KMS-11 (cell line): ENCODE measurements around the gene EIF3K.

ENCODE experiments used
- H2AFZ ChIP-seq: fragments of 200-600 bp; sonication (generic); 2 replicates; pipeline ENCODE4 v1.6.1; 2016; ENCODE audit warnings: antibody characterized with exemption, mixed run types, low read depth
- H3K27ac ChIP-seq: fragments of 200-600 bp; sonication (generic); 2 replicates; pipeline ENCODE4 v1.6.1; 2016; ENCODE audit warnings: mild to moderate bottlenecking, mixed run types
- H3K27me3 ChIP-seq: fragments of 200-600 bp; sonication (generic); 2 replicates; pipeline ENCODE4 v1.6.1; 2017; ENCODE audit warnings: mild to moderate bottlenecking, low read depth, mixed run types, moderate library complexity; ENCODE audit not compliant: insufficient read depth
- H3K36me3 ChIP-seq: fragments of 200-600 bp; sonication (generic); 2 replicates; pipeline ENCODE4 v1.6.1; 2017; ENCODE audit warnings: mild to moderate bottlenecking, mixed run types; ENCODE audit not compliant: insufficient read depth
- H3K4me1 ChIP-seq: fragments of 200-600 bp; sonication (generic); 2 replicates; pipeline ENCODE4 v1.6.1; 2016; ENCODE audit warnings: mild to moderate bottlenecking, low read depth, mixed run types; ENCODE audit not compliant: poor library complexity, severe bottlenecking
- H3K4me2 ChIP-seq: fragments of 200-600 bp; sonication (generic); 2 replicates; pipeline ENCODE4 v1.7.0; 2016; ENCODE audit warnings: mild to moderate bottlenecking, mixed run types
- H3K4me3 ChIP-seq: fragments of 200-600 bp; sonication (generic); IDR thresholded peaks from 2 replicates; pipeline ENCODE4 v1.6.1; 2017; ENCODE audit warnings: low read depth, low read length, mixed read lengths; ENCODE audit not compliant: insufficient read depth
- H3K79me2 ChIP-seq: fragments of 200-600 bp; sonication (generic); 2 replicates; pipeline ENCODE4 v1.6.1; 2016; ENCODE audit warnings: low read depth, mixed run types; ENCODE audit not compliant: insufficient read depth
- H3K9ac ChIP-seq: fragments of 200-600 bp; sonication (generic); 2 replicates; pipeline ENCODE4 v1.6.1; 2016; ENCODE audit warnings: mild to moderate bottlenecking, mixed run types
- H4K20me1 ChIP-seq: fragments of 200-600 bp; sonication (generic); 2 replicates; pipeline ENCODE4 v1.6.1; 2016; ENCODE audit warnings: mild to moderate bottlenecking, mixed run types; ENCODE audit not compliant: insufficient read depth
- TF ChIP-seq, protein P1 (sequence below): fragments of 200-600 bp; sonication (generic); conservative IDR thresholded peaks from 2 replicates; pipeline ENCODE4 v1.6.1; 2017; ENCODE audit warnings: low read depth, mild to moderate bottlenecking, antibody characterized with exemption, low read length, moderate library complexity, mixed read lengths

EIF3K gene

DNA sequence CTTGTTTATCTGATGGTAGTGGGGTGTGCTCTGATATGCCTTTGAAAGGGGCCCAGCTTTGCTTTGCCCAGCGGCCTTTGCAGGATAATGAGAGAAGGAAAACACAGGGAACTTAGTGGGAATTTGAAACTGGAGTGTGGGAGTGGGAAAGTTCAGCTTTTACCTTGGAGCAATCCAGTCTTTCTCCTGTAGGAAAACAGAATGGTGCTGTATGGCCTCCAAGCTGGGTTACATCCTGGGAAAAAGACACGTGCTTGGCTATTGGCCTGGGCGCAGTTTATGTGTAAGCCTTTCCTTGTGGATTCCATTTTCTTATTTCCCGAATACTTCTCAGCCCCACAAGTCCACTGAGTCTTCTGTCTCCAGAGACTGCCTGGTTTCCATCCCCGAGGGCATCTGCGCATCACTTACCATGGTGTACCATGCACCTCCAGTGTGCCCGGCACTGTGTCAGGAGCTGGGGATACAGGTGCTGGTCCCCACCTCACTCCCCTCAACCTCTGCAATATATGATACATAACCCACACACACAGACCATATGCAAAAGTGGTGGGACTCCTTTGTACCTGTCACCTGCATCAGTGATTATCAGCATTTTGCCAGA, 60.0 kb downstream of the EIF3K start:
- Histone ChIP-seq H3K79me2 (peaks cover 68% of the 10 kb centered on the region), H2AFZ (no peak overlapping the region), H3K4me1 (peaks cover 54% of the 10 kb centered on the region), H4K20me1 (no peaks in the 10 kb centered on the region), H3K9ac (no peak overlapping the region), H3K4me3 (no peak overlapping the region), H3K4me2 (no peak overlapping the region), H3K27ac (no peak overlapping the region), H3K36me3 (no peaks in the 10 kb centered on the region), H3K27me3 (no peaks in the 10 kb centered on the region)
- TF ChIP-seq, protein P1, sequence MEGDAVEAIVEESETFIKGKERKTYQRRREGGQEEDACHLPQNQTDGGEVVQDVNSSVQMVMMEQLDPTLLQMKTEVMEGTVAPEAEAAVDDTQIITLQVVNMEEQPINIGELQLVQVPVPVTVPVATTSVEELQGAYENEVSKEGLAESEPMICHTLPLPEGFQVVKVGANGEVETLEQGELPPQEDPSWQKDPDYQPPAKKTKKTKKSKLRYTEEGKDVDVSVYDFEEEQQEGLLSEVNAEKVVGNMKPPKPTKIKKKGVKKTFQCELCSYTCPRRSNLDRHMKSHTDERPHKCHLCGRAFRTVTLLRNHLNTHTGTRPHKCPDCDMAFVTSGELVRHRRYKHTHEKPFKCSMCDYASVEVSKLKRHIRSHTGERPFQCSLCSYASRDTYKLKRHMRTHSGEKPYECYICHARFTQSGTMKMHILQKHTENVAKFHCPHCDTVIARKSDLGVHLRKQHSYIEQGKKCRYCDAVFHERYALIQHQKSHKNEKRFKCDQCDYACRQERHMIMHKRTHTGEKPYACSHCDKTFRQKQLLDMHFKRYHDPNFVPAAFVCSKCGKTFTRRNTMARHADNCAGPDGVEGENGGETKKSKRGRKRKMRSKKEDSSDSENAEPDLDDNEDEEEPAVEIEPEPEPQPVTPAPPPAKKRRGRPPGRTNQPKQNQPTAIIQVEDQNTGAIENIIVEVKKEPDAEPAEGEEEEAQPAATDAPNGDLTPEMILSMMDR: no peak

DNA sequence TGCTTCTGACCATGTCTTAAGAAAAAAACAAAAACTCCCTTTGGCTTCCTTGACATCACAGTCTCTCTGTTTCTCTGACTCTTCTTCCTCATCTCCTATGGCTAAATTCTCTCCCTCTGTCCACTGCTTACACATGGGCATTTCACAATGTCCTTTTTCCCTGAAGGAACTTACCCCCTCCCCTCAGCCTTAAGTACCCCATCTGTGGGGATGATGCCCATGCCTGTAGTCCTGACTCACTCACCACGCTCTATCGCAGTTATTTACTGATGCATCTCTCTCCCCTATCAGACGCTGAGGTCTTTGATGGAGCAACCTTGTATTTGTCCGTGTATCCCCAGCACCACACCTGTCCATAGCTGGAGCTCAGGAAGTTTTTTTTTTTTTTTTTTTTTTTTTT, 60.9 kb downstream of the EIF3K start:
- no peak overlapping the region for H3K4me2 ChIP-seq
- H2AFZ ChIP-seq: no peak overlapping the region
- no peak overlapping the region for H3K9ac ChIP-seq
- TF ChIP-seq, protein P1: no peak
- H3K27ac ChIP-seq: no peak overlapping the region
- H3K4me3 ChIP-seq: no peak overlapping the region
- H3K27me3 ChIP-seq: no peaks in the 10 kb centered on the region
- H3K79me2 ChIP-seq: peaks cover 64% of the 10 kb centered on the region
- no peaks in the 10 kb centered on the region for H3K36me3 ChIP-seq
- peaks cover 55% of the 10 kb centered on the region for H3K4me1 ChIP-seq
- no peaks in the 10 kb centered on the region for H4K20me1 ChIP-seq

DNA sequence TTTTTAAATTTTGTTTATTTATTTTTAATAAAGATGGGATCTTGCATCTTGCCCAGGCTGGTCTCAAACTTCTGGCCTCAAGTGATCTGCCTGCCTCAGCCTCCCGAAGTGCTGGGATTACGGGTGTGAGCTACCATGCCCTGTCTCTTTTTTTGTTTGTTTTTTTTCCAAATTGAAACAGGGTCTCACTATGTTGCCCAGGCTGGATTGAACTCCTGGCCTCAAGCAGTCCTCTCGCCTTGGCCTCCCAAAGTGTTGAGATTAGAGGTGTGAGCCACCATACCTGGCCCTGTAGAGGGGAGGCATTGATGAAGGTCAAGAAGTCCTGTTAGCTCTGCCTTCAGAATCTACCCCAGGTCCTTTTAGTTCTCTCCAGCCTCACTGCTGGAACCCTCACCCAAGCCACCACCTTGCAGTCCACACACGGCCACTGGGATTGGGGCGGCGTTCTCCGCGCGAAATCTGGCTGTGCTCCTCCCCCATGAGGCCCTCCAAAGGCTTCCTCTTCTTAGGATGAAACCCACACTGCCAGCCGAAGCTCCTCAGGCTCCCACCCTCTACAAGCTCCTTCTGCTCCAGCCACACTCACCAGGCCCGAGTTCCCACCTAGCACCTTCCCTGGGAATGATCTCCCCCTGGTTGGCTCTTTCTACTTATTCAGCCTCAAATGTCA, 63.3 kb downstream of the EIF3K start:
- Histone ChIP-seq H3K4me3 (no peak overlapping the region), H3K79me2 (peaks cover 63% of the 10 kb centered on the region), H3K27me3 (no peaks in the 10 kb centered on the region), H3K4me1 (peaks cover 72% of the 10 kb centered on the region), H3K4me2 (peak overlapping the region; percentile 97; the same call in 1 of the 2 replicates), H3K27ac (peak overlapping the region; percentile 95; the same call in 1 of the 2 replicates), H3K36me3 (no peaks in the 10 kb centered on the region), H3K9ac (no peak overlapping the region; the same call in 1 of the 2 replicates), H4K20me1 (no peaks in the 10 kb centered on the region), H2AFZ (no peak overlapping the region)
- TF ChIP-seq, protein P1: no peak

DNA sequence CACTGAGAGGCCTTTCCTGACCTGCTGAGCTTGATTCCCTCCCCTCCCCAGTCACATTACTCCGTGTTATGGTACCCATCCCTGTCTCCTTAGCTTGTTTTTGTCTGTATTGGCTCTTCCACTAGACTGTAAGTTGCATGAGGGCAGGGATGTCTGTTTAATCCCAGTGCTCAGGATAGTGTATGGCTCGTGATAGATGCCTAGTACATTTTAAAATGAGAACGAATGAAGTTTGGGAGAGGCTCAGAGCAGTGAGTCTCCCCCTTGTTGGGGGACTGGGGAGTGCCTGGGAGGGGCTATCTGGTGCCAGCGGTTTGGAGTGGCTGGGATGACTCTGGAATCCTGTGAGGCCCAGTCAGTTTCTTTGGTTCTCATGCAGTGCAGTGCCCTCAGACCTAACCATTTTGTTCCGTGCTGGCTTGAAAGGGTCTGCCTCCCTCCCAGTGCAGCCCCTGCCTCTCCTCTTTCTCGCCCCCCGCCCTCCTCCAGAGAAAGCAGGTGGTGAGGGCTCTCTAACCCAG, 63.9 kb downstream of the EIF3K start:
- Histone ChIP-seq H3K27ac (peak overlapping the region; percentile 95), H3K27me3 (no peaks in the 10 kb centered on the region), H3K36me3 (no peaks in the 10 kb centered on the region), H2AFZ (no peak overlapping the region), H3K4me1 (peaks cover 78% of the 10 kb centered on the region), H3K9ac (peak overlapping the region; percentile 63; the same call in 1 of the 2 replicates), H3K4me3 (no peak overlapping the region), H3K79me2 (peaks cover 68% of the 10 kb centered on the region), H4K20me1 (no peaks in the 10 kb centered on the region), H3K4me2 (peak overlapping the region; percentile 97)
- TF ChIP-seq, protein P1: no peak
